H9 (cell line): ENCODE data around the gene CYP27A1. TPM values are rescaled to one million over a fixed set of nuclear protein-coding genes. Genes with fewer than 3 reads are reported as not detected.

Experiments used
- DNase-seq: peaks from one replicate; pipeline ENCODE4 v3.0.0-alpha.2; 2017
- H2AFZ ChIP-seq: one replicate; pipeline ENCODE4 v1.6.1; 2013; ENCODE audit warnings: mild to moderate bottlenecking, low read length, control low read depth, moderate library complexity
- H2AK5ac ChIP-seq: 2 replicates; pipeline ENCODE4 v1.6.1; 2013; ENCODE audit warnings: low read length, control low read depth, mixed read lengths; ENCODE audit not compliant: insufficient read length
- H2BK120ac ChIP-seq: one replicate; pipeline ENCODE4 v1.6.1; 2013; ENCODE audit warnings: low read depth, mild to moderate bottlenecking, low read length, control low read depth, inconsistent platforms; ENCODE audit not compliant: poor library complexity, severe bottlenecking
- H2BK12ac ChIP-seq: 2 replicates; pipeline ENCODE4 v1.6.1; 2013; ENCODE audit warnings: low read length, control low read depth, mixed read lengths, low read depth; ENCODE audit not compliant: insufficient read length
- H2BK15ac ChIP-seq: 2 replicates; pipeline ENCODE4 v1.6.1; 2013; ENCODE audit warnings: low read depth, low read length, control low read depth
- H2BK20ac ChIP-seq: one replicate; pipeline ENCODE4 v1.6.1; 2013; ENCODE audit warnings: low read depth, mild to moderate bottlenecking, low read length, control low read depth, inconsistent platforms; ENCODE audit not compliant: poor library complexity, severe bottlenecking
- H2BK5ac ChIP-seq: 2 replicates; pipeline ENCODE4 v1.6.1; 2013; ENCODE audit warnings: low read length, control low read depth, mixed read lengths; ENCODE audit not compliant: insufficient read length
- H3K14ac ChIP-seq: 2 replicates; pipeline ENCODE4 v1.6.1; 2013; ENCODE audit warnings: low read length, control low read depth; ENCODE audit not compliant: insufficient read depth
- H3K18ac ChIP-seq: 2 replicates; pipeline ENCODE4 v1.6.1; 2013; ENCODE audit warnings: low read depth, mild to moderate bottlenecking, mixed read lengths, low read length, control low read depth; ENCODE audit not compliant: insufficient read length
- H3K23ac ChIP-seq: 2 replicates; pipeline ENCODE4 v1.6.1; 2013; ENCODE audit warnings: low read length, control low read depth, mixed read lengths, low read depth; ENCODE audit not compliant: insufficient read length
- H3K23me2 ChIP-seq: 2 replicates; pipeline ENCODE4 v1.6.1; 2013; ENCODE audit warnings: low read depth, mild to moderate bottlenecking, mixed read lengths, low read length, control low read depth; ENCODE audit not compliant: insufficient read length, poor library complexity, severe bottlenecking
- H3K27ac ChIP-seq: 2 replicates; pipeline ENCODE4 v1.5.1; 2013; ENCODE audit warnings: low read length, control low read depth, mixed read lengths, low read depth; ENCODE audit not compliant: insufficient read length
- H3K27me3 ChIP-seq: 2 replicates; pipeline ENCODE4 v1.6.1; 2013; ENCODE audit warnings: low read length, control low read depth, inconsistent platforms; ENCODE audit not compliant: insufficient read depth
- H3K4ac ChIP-seq: 2 replicates; pipeline ENCODE4 v1.6.1; 2013; ENCODE audit warnings: low read depth, mild to moderate bottlenecking, control low read depth, inconsistent platforms, low read length, moderate library complexity
- H3K4me1 ChIP-seq: 2 replicates; pipeline ENCODE4 v1.6.1; 2013; ENCODE audit warnings: low read length, control low read depth, inconsistent platforms; ENCODE audit not compliant: insufficient read depth
- H3K4me2 ChIP-seq: 2 replicates; pipeline ENCODE4 v1.6.1; 2013; ENCODE audit warnings: low read length, control low read depth, mixed read lengths; ENCODE audit not compliant: insufficient read length, insufficient read depth
- H3K56ac ChIP-seq: 2 replicates; pipeline ENCODE4 v1.6.1; 2013; ENCODE audit warnings: low read depth, mild to moderate bottlenecking, mixed read lengths, low read length, control low read depth; ENCODE audit not compliant: insufficient read length
- H3K79me1 ChIP-seq: 2 replicates; pipeline ENCODE4 v1.6.1; 2013; ENCODE audit warnings: low read depth, mild to moderate bottlenecking, moderate library complexity, low read length, control low read depth, inconsistent platforms; ENCODE audit not compliant: insufficient read depth, poor library complexity, severe bottlenecking
- H3K79me2 ChIP-seq: 2 replicates; pipeline ENCODE4 v1.6.1; 2013; ENCODE audit warnings: low read length, control low read depth, inconsistent platforms; ENCODE audit not compliant: insufficient read depth
- H3K9ac ChIP-seq: 2 replicates; pipeline ENCODE4 v1.6.1; 2013; ENCODE audit warnings: low read length, control low read depth, mixed read lengths; ENCODE audit not compliant: insufficient read length; ENCODE audit errors: extremely low read depth
- H3K9me3 ChIP-seq: one replicate; pipeline ENCODE4 v1.6.1; 2013; ENCODE audit warnings: low read depth, low read length, inconsistent platforms; ENCODE audit not compliant: control insufficient read depth
- H3T11ph ChIP-seq: one replicate; pipeline ENCODE4 v1.6.1; 2013; ENCODE audit warnings: mild to moderate bottlenecking, low read length, control low read depth, inconsistent platforms
- H4K20me1 ChIP-seq: one replicate; pipeline ENCODE4 v1.6.1; 2013; ENCODE audit not compliant: control insufficient read depth, insufficient read length, insufficient read depth
- H4K5ac ChIP-seq: 2 replicates; pipeline ENCODE4 v1.6.1; 2013; ENCODE audit warnings: low read depth, mild to moderate bottlenecking, mixed read lengths, low read length, control low read depth; ENCODE audit not compliant: insufficient read length
- H4K8ac ChIP-seq: replicated peaks from 2 replicates; pipeline ENCODE4 v1.6.1; 2013; ENCODE audit warnings: low read length, control low read depth, mixed read lengths, low read depth; ENCODE audit not compliant: insufficient read length
- H4K91ac ChIP-seq: 2 replicates; pipeline ENCODE4 v1.6.1; 2013; ENCODE audit warnings: low read depth, mild to moderate bottlenecking, moderate library complexity, mixed read lengths, low read length, control low read depth; ENCODE audit not compliant: insufficient read length
- H3K27ac Mint-ChIP-seq, 3 experiments: 2 replicates in 2 of 3; 3 replicates in 1 of 3; pipeline ENCODE4 v1.8.0; 2020 to 2021; ENCODE audit warnings: mixed read lengths in 3 of 3, mild to moderate bottlenecking in 1 of 3, moderate library complexity in 1 of 3
- H3K27me3 Mint-ChIP-seq: 2 replicates; pipeline ENCODE4 v1.8.0; 2021; ENCODE audit warnings: low read depth, mild to moderate bottlenecking, moderate library complexity, mixed read lengths
- H3K36me3 Mint-ChIP-seq, 3 experiments: 2 replicates in 2 of 3; 3 replicates in 1 of 3; pipeline ENCODE4 v1.8.0; 2020 to 2021; ENCODE audit warnings: low read depth in 3 of 3, mixed read lengths in 3 of 3; ENCODE audit not compliant: insufficient read depth in 1 of 3
- H3K4me1 Mint-ChIP-seq, 2 experiments: 2 replicates each; pipeline ENCODE4 v1.8.0; 2020; ENCODE audit warnings: mixed read lengths in 2 of 2
- H3K4me3 Mint-ChIP-seq, 2 experiments: 2 replicates in 1 of 2; 3 replicates in 1 of 2; pipeline ENCODE4 v1.8.0; 2020 to 2021; ENCODE audit warnings: mild to moderate bottlenecking in 2 of 2, mixed read lengths in 2 of 2, moderate library complexity in 1 of 2
- H3K9me3 Mint-ChIP-seq, 2 experiments: 2 replicates in 1 of 2; 3 replicates in 1 of 2; pipeline ENCODE4 v1.8.0; 2020; ENCODE audit warnings: mild to moderate bottlenecking in 2 of 2, mixed read lengths in 2 of 2, moderate library complexity in 1 of 2
- CTCF ChIP-seq: fragments of 200-600 bp; sonication (generic); conservative IDR thresholded peaks from 3 replicates; pipeline ENCODE4 v1.8.0; 2021; ENCODE audit warnings: antibody characterized with exemption, mild to moderate bottlenecking
- WGBS: extraction: QIAGEN DNeasy Blood & Tissue Kit; methylation state at CpG from one replicate; pipeline ENCODE4 v1.1.7; 2013; ENCODE audit warnings: missing lambda C conversion rate, low lambda C conversion rate, mixed read lengths; ENCODE audit not compliant: insufficient read length; ENCODE audit errors: extremely low coverage; 5-methylcytosine and 5-hydroxymethylcytosine counted together
- total RNA-seq: library from RNA; stranded (reverse); gene quantifications from 2 replicates; pipeline ENCODE4 v1.2.1, GENCODE V29; 2021

The CYP27A1 gene
- total RNA-seq, 1 experiment from 2014 or later = 3.1 TPM

GRCh38 chr2:218832081-218832480 is 50.1 kb downstream of the CYP27A1 start:
- Histone ChIP-seq H3K27me3 (no peaks in the 10 kb centered on the region), H3K4me2 (no peak overlapping the region), H3T11ph (no peak overlapping the region), H4K8ac (no peak overlapping the region), H3K18ac (no peak overlapping the region), H3K4ac (no peak overlapping the region), H4K91ac (no peak overlapping the region), H2BK120ac (no peak overlapping the region), H3K27ac (no peak overlapping the region), H3K9ac (no peak overlapping the region), H3K14ac (no peak overlapping the region), H2AK5ac (no peak overlapping the region), H3K79me2 (no peaks in the 10 kb centered on the region), H3K9me3 (no peaks in the 10 kb centered on the region), H2BK12ac (no peak overlapping the region), H2BK20ac (no peak overlapping the region), H3K56ac (no peak overlapping the region), H2BK5ac (no peak overlapping the region), H4K20me1 (no peaks in the 10 kb centered on the region), H3K23ac (no peak overlapping the region), H3K23me2 (no peaks in the 10 kb centered on the region), H3K4me1 (no peaks in the 10 kb centered on the region), H2BK15ac (no peak overlapping the region), H4K5ac (no peak overlapping the region), H2AFZ (no peak overlapping the region), H3K79me1 (no peaks in the 10 kb centered on the region)
- no peaks in the 10 kb centered on the region for H3K9me3 Mint-ChIP-seq
- no peak overlapping the region; a peak in 1 of 7 replicates for H3K27ac Mint-ChIP-seq
- no peak for DNase-seq
- no peak overlapping the region for H3K4me3 Mint-ChIP-seq
- no CpG with 5 or more reads among the region's 3 CpGs for WGBS
- no peak for TF ChIP-seq CTCF
- H3K4me1 Mint-ChIP-seq = peaks cover 3 to 7% of the 10 kb centered on the region in 2 experiments; a peak in 1 of 4 replicates
- no peaks in the 10 kb centered on the region for H3K36me3 Mint-ChIP-seq
- H3K27me3 Mint-ChIP-seq = peaks cover 25% of the 10 kb centered on the region
